Glutamatergic neuron (in vitro differentiated cells): Measurements from ENCODE around the gene TPST1. TPM values are rescaled to one million over a fixed set of nuclear protein-coding genes. Genes with fewer than 3 reads are reported as not detected.

Source experiments
- DNase-seq: peaks from one replicate; pipeline ENCODE4 v3.0.0; 2022
- H3K27ac Mint-ChIP-seq: one replicate; pipeline ENCODE4 v1.8.0; 2020; ENCODE audit warnings: mild to moderate bottlenecking, mixed read lengths, inconsistent platforms; ENCODE audit not compliant: unreplicated experiment
- H3K27me3 Mint-ChIP-seq: one replicate; pipeline ENCODE4 v1.8.0; 2020; ENCODE audit warnings: mild to moderate bottlenecking, moderate library complexity, mixed read lengths, inconsistent platforms; ENCODE audit not compliant: unreplicated experiment
- H3K36me3 Mint-ChIP-seq: one replicate; pipeline ENCODE4 v1.8.0; 2020; ENCODE audit warnings: mild to moderate bottlenecking, mixed read lengths, inconsistent platforms; ENCODE audit not compliant: unreplicated experiment
- H3K4me1 Mint-ChIP-seq: one replicate; pipeline ENCODE4 v1.8.0; 2020; ENCODE audit warnings: mild to moderate bottlenecking, low read depth, mixed read lengths, inconsistent platforms; ENCODE audit not compliant: unreplicated experiment
- H3K4me3 Mint-ChIP-seq: one replicate; pipeline ENCODE4 v1.8.0; 2020; ENCODE audit warnings: mild to moderate bottlenecking, mixed read lengths, inconsistent platforms; ENCODE audit not compliant: unreplicated experiment
- H3K9me3 Mint-ChIP-seq: one replicate; pipeline ENCODE4 v1.8.0; 2020; ENCODE audit warnings: mild to moderate bottlenecking, moderate library complexity, mixed read lengths, inconsistent platforms; ENCODE audit not compliant: unreplicated experiment
- CTCF ChIP-seq: fragments of 200-600 bp; sonication (generic); IDR thresholded peaks from one replicate; pipeline ENCODE4 v1.5.0; 2021; ENCODE audit not compliant: partially characterized antibody, unreplicated experiment
- total RNA-seq: library from RNA; stranded (reverse); fragmentation: NEBNext Ultra II Directional; extraction: Animal tissue kit (Norgen Biotek cat#: 25700); gene quantifications from one replicate; pipeline ENCODE4 v1.2.1, GENCODE V29; 2021; ENCODE audit not compliant: unreplicated experiment

Gene TPST1
- total RNA-seq, 1 donor from 2014 or later: 41.4 TPM

- H3K36me3 Mint-ChIP-seq: peaks cover 29% of the 10 kb centered on the region
- TF ChIP-seq CTCF: no peak
- H3K4me3 Mint-ChIP-seq: no peak overlapping the region
- no peaks in the 10 kb centered on the region for H3K4me1 Mint-ChIP-seq
- DNase-seq: no peak
- H3K9me3 Mint-ChIP-seq: peaks cover 9% of the 10 kb centered on the region
- H3K27me3 Mint-ChIP-seq: no peaks in the 10 kb centered on the region
- no peak overlapping the region for H3K27ac Mint-ChIP-seq
These were observed 60.4 kb downstream of the TPST1 start for GRCh38 chr7:66265566-66265965.

- DNase-seq: no peak
- Mint-ChIP-seq H3K9me3 (peaks cover 9% of the 10 kb centered on the region), H3K27me3 (no peaks in the 10 kb centered on the region), H3K36me3 (peaks cover 29% of the 10 kb centered on the region), H3K27ac (no peak overlapping the region), H3K4me1 (no peaks in the 10 kb centered on the region), H3K4me3 (no peak overlapping the region)
- TF ChIP-seq CTCF: no peak
These were observed 62.1 kb downstream of the TPST1 start for GRCh38 chr7:66267249-66267648.

- no peak for TF ChIP-seq CTCF
- no peak for DNase-seq
- peaks cover 5% of the 10 kb centered on the region for H3K27me3 Mint-ChIP-seq
- H3K36me3 Mint-ChIP-seq: peaks cover 19% of the 10 kb centered on the region
- H3K9me3 Mint-ChIP-seq: peaks cover 3% of the 10 kb centered on the region
- H3K4me1 Mint-ChIP-seq: no peaks in the 10 kb centered on the region
- no peak overlapping the region for H3K4me3 Mint-ChIP-seq
- H3K27ac Mint-ChIP-seq: no peak overlapping the region
These were observed 64.8 kb downstream of the TPST1 start for GRCh38 chr7:66269978-66270377.

- H3K36me3 Mint-ChIP-seq: peaks cover 4% of the 10 kb centered on the region
- no peak for DNase-seq
- H3K4me3 Mint-ChIP-seq: no peak overlapping the region
- H3K27ac Mint-ChIP-seq: no peak overlapping the region
- peaks cover 5% of the 10 kb centered on the region for H3K27me3 Mint-ChIP-seq
- peaks cover 1% of the 10 kb centered on the region for H3K9me3 Mint-ChIP-seq
- H3K4me1 Mint-ChIP-seq: no peaks in the 10 kb centered on the region
- TF ChIP-seq CTCF: no peak
These were observed 67.2 kb downstream of the TPST1 start for GRCh38 chr7:66272321-66272720.

- DNase-seq: no peak
- H3K36me3 Mint-ChIP-seq: peaks cover 4% of the 10 kb centered on the region
- H3K27me3 Mint-ChIP-seq: peaks cover 7% of the 10 kb centered on the region
- H3K9me3 Mint-ChIP-seq: peaks cover 1% of the 10 kb centered on the region
- H3K4me1 Mint-ChIP-seq: peaks cover 2% of the 10 kb centered on the region
- TF ChIP-seq CTCF: no peak
- no peak overlapping the region for H3K27ac Mint-ChIP-seq
- no peak overlapping the region for H3K4me3 Mint-ChIP-seq
These were observed 71.2 kb downstream of the TPST1 start for GRCh38 chr7:66276363-66276762.
